Stimulated activated CD4-positive, alpha-beta T cell treated with anti-CD3 and anti-CD28 coated beads, TNF-alpha, amount 100 ng/mL, for 48 hours (primary cell): ENCODE measurements around the gene AADACL2.

ENCODE experiments used
- DNase-seq, 3 donors: peaks; one replicate each; pipeline ENCODE4 v3.0.0-alpha.2; 2020; ENCODE audit warnings: low read depth in 3 of 3

The AADACL2 gene

DNA sequence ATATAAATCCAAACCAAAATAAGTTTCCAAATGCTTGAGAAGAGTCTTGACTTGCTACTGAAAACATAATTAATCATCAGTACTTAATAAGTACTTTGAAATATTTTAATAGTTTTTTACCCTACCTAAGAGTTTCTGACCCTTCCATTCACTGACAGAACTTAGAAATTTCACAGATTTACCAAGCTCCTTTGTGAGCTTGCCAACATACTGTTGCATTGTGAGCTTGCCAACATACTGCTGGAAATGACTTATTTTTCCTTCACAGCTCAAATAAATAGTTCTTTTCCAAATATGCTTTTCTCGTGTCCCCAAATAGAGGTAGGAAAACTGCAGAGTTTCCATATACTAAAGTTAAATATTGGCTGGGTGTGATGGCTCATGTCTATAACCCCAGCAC, 70.5 kb downstream of the AADACL2 start:
- DNase-seq: no peak

DNA sequence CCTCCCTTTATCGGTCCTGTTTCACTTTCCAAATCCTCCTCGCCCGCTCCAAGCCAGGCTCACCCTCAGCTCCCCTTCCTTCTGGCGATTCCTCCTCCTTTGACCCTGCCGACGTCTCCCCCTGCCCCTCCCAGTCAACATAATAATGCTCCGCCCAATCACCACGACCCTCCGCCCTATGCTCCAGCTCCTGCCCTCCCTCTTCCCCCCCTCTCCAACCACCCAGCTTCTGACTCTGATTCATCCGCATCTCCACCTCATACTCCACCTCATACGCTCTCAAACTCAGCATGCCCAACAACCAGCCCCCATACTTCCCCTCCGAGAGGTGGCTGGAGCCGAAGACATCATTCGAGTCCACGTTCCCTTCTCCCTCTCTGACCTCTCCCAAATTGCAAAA, 73.1 kb downstream of the AADACL2 start:
- no peak for DNase-seq
